Ascending aorta (tissue), 2 donors: ENCODE measurements around the gene CCDC197. TPM values are rescaled to one million over a fixed set of nuclear protein-coding genes. Genes with fewer than 3 reads are reported as not detected.

Experiments
- DNase-seq, 2 donors: peaks; one replicate each; pipeline ENCODE4 v3.0.0-alpha.2; 2019; ENCODE audit warnings: low spot score in 2 of 2
- H3K27ac ChIP-seq, 2 donors: fragments of 200-600 bp; sonication (generic); one replicate each; pipeline ENCODE4 v1.5.1; 2016 to 2017; ENCODE audit warnings: mild to moderate bottlenecking in 1 of 2
- H3K27me3 ChIP-seq: fragments of 200-600 bp; sonication (generic); one replicate; pipeline ENCODE4 v1.5.1; 2017
- H3K36me3 ChIP-seq, 2 donors: fragments of 200-600 bp; sonication (generic); one replicate each; pipeline ENCODE4 v1.5.1; 2016
- H3K4me1 ChIP-seq, 2 donors: fragments of 200-600 bp; sonication (generic); one replicate each; pipeline ENCODE4 v1.5.1; 2016 to 2017; ENCODE audit warnings: mild to moderate bottlenecking in 1 of 2
- H3K4me3 ChIP-seq, 2 donors: fragments of 200-600 bp; sonication (generic); one replicate each; pipeline ENCODE4 v1.5.1; 2016 to 2017; ENCODE audit warnings: mild to moderate bottlenecking in 1 of 2
- H3K9me3 ChIP-seq, 2 donors: fragments of 200-600 bp; sonication (generic); one replicate each; pipeline ENCODE4 v1.5.1; 2016
- CTCF ChIP-seq, 3 experiments: fragments of 200-600 bp in 2 of 3; fragments of 450-650 bp in 1 of 3; sonication (generic) in 2 of 3; IDR thresholded peaks; one replicate each; pipeline ENCODE4 v1.5.1; 2016 to 2019; ENCODE audit warnings: antibody characterized with exemption in 3 of 3, mild to moderate bottlenecking in 1 of 3, moderate library complexity in 1 of 3
- intact Hi-C: fragments of 100-400 bp; cut with DNase I; formaldehyde crosslinking; loops from one replicate; pipeline ENCODE4 v1.15.1; 2023
- total RNA-seq: library from RNA; depleted of rRNA; stranded (reverse); fragments of >200 nt; gene quantifications from one replicate; pipeline ENCODE4 v1.1.0, GENCODE V29; 2016

CCDC197 gene
- total RNA-seq, 1 donor from 2014 or later, result not detected

GRCh38 chr14:94020267-94020666, 23.2 kb downstream of the CCDC197 start:
- intact Hi-C loops, result loop anchor here (10.0 kb wide), 1 partner anchor 245 kb away; no protein-coding TSS in a partner anchor
- Histone ChIP-seq H3K4me1 (no peaks in the 10 kb centered on the region), H3K4me3 (no peak overlapping the region), H3K27ac (no peak overlapping the region), H3K9me3 (no peaks in the 10 kb centered on the region), H3K36me3 (no peaks in the 10 kb centered on the region), H3K27me3 (no peaks in the 10 kb centered on the region)
- no peak for DNase-seq
- TF ChIP-seq CTCF (IDR thresholded peaks at IDR 0.05), result no peak

DNA sequence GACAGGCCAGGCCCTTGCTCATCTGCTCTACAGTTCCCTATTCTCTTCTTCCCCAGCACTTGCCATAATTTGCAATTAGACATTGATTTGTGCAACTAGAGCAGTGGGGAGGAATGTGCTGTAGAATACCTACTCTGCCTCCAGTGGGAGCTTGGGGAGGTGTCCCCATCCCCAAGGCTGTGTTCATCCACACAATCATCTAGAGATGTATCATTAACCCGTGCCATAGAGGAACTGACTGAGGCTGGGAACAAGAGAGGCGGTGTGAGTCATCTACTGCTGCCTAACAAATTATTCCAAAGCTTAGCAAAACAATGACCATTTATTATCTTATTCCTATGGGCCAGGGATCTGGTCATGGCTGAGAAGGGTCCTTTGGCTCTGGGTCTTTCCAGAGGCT, 23.9 kb downstream of the CCDC197 start:
- Histone ChIP-seq H3K27me3 (no peaks in the 10 kb centered on the region), H3K36me3 (no peaks in the 10 kb centered on the region), H3K4me3 (no peak overlapping the region), H3K27ac (no peak overlapping the region), H3K4me1 (no peaks in the 10 kb centered on the region), H3K9me3 (no peaks in the 10 kb centered on the region)
- no peak for TF ChIP-seq CTCF (IDR thresholded peaks at IDR 0.05)
- DNase-seq, result no peak
- intact Hi-C loops, result loop anchor here (10.0 kb wide), 1 partner anchor 246 kb away; no protein-coding TSS in a partner anchor

DNA sequence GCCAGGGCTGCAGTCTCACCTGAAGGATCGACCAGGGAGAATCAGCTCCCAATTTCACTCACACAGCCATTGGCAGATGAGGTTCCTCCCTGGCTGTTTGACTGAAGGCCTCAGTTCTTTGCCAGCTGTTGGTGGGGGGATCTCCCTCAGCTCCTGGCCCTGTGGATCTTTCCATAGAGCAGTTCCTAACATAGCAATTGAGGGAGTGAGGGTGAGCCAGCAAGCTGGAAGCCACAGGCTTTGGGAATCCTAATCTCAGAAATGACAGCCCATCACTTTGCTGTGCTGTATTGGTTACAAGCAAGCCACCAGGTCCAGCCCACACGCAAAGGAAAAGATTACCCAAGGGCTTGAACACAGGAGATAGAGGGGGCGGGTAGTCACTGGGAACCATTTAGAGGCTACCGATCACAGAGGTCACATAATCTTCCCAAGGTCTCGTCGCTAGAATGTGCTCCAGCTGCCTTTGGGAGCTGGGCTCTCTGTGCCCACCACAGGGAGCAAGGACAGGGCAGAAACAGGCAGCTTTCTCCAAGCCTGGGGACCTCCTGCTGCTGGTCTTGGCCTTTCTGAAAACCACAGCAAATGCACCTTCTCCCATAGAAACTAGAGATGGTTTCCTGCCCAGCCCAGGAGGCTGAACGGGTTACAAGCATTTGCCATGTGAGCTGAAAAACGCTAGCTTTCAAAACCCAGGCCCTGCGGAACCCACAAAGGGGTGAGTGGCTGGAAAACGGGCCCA, 24.5 kb downstream of the CCDC197 start:
- H3K9me3 ChIP-seq, result no peaks in the 10 kb centered on the region
- no peaks in the 10 kb centered on the region for H3K27me3 ChIP-seq
- no peaks in the 10 kb centered on the region for H3K36me3 ChIP-seq
- TF ChIP-seq CTCF (IDR thresholded peaks at IDR 0.05), result no peak
- H3K27ac ChIP-seq, result no peak overlapping the region
- intact Hi-C loops, result loop anchor here (10.0 kb wide), 1 partner anchor 247 kb away; no protein-coding TSS in a partner anchor
- DNase-seq, result no peak
- H3K4me3 ChIP-seq, result no peak overlapping the region
- H3K4me1 ChIP-seq, result peaks cover 0 to under 1% of the 10 kb centered on the region in 2 donors

DNA sequence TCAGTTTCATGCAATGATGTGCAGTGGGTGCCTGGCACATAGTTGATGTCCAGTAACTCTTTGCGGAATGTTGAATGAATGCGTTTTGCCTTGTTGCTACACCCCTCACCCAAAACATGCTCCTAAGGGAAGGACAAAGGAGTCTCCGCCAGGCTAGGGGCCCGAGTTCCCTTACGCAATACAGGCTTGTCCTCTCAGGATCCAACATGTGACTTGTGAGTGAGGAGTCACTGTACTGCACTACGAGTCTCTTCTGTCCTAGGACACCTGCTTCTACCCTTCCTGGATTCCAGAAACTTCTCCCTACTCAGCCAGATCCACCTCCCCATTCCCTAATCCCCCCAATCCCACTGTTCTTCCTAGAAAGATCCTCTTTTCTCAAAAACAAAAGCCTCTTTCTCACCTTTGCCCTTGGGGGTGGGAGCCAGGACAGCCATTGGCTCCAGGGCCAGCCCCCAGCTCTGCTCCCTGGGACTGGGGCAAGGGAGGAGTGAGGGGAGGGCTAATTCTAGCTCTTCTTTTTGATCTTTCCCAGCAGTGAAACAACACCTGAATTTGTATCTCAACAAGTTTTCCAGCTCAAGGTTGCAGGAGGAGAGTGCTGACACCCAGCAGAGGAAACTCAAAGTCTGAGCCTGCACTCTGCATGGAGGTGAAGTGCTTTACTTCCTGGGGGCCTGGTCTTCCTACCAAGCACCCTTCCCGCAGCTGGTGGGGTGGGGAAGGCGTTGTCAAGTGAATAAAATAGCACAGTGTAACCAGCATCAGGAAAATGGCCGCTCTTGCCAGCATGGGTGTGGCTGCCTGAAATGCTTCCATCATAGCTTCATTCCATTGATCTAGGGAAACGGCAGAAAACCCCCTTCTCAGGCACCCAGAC, 25.7 kb downstream of the CCDC197 start:
- TF ChIP-seq CTCF (IDR thresholded peaks at IDR 0.05), result no peak
- Histone ChIP-seq H3K9me3 (no peaks in the 10 kb centered on the region), H3K4me3 (no peak overlapping the region), H3K4me1 (peaks cover 0 to 3% of the 10 kb centered on the region in 2 donors), H3K27ac (no peak overlapping the region), H3K36me3 (no peaks in the 10 kb centered on the region), H3K27me3 (no peaks in the 10 kb centered on the region)
- intact Hi-C loops, result loop anchor here (10.0 kb wide), 1 partner anchor 248 kb away; no protein-coding TSS in a partner anchor
- no peak for DNase-seq

- H3K27me3 ChIP-seq, result no peaks in the 10 kb centered on the region
Observed at GRCh38 chr14:94024549-94024948, 27.4 kb downstream of the CCDC197 start.

More at GRCh38 chr14:94024549-94024948, 27.4 kb downstream of the CCDC197 start:
- Histone ChIP-seq H3K4me1 (peaks cover 0 to 3% of the 10 kb centered on the region in 2 donors), H3K9me3 (no peaks in the 10 kb centered on the region), H3K27ac (no peak overlapping the region), H3K4me3 (no peak overlapping the region), H3K36me3 (no peaks in the 10 kb centered on the region)
- DNase-seq, result no peak
- no peak for TF ChIP-seq CTCF (IDR thresholded peaks at IDR 0.05)
- intact Hi-C loops, result loop anchor here (10.0 kb wide), 1 partner anchor 250 kb away; no protein-coding TSS in a partner anchor
